HG03378 (cell line): ENCODE measurements around the gene ARHGAP24.

ENCODE experiments used
- ATAC-seq: cut with Tn5 transposase; IDR thresholded peaks from one replicate; pipeline ENCODE4 v1.9.1; 2021; ENCODE audit warnings: mild to moderate bottlenecking, moderate library complexity; ENCODE audit not compliant: unreplicated experiment

ARHGAP24 gene

DNA sequence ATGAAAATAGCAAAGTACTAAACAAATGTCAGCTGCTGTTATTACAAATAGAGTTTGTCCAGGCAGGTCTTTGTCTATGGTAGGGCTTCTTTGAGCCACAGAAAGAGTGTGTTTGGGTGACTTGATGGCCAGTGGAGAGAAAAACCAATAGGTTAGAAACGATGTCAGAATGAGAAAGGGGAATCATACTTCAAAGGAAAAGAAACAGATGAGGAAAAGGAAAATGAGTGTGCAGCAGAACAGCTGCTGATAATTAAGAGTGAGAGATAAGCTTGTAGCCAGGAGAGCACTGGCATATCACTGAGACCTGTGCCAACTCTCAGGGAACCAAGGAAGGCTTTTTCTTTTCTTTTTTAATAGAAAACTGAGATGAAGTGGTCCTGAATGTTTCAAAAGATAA, 257.2 kb downstream of the ARHGAP24 start:
- ATAC-seq: peak; percentile 55

DNA sequence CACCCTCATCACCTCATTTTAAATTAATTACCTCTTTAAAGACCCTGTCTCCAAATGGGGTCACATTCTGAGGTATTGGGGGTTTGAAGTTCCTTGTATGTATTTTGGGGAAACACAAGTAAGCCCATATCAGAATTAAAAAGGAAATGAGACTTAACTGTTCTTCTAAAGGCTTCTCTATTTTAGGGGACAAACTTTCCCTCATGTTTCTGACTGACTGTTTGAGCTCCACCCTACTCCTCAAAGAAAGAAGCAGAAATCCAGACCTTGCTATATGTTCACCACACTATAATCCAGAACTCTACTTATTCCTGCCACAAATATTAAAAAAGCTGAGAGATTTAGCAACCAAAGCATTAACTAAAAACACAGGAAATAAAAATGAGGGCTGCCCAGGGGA, 258.8 kb downstream of the ARHGAP24 start:
- ATAC-seq: no peak

DNA sequence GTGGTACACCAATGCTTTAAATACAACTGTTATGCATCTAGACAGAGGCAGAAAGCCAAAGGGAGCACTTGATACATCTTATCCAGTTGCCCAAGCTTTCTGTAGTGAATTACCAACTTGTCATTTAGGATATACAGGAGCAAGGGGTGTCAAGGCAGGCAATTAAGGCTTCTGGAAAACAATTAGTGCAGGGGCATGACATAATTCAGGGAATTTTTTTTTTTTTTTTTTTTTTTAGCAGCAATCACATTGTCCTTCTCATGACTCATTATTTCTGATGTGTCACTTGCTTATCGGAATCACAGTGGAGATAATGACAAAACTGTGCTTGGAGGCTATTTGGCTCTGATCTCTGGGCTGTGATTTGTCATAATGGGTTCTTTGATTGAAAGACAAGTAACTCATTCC, 259.5 kb downstream of the ARHGAP24 start:
- ATAC-seq: no peak

DNA sequence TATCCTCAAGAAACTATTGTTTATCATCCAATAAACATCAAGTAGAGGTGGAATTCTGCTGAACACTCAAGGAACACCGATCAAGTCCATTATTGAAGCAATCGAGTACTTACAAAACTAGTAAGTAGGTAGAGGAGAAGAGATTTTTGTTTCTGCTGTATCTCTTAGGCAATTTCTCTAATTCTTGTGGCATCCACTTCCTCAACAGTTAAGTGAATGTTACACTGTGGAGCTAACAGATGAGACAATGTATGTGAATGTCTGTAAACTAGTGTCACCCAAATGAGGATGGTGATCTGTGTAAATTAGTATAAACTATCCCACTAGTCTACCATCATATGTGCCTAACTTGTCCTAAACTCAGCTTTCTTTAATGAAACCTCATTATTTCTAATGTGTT, 261.6 kb downstream of the ARHGAP24 start:
- ATAC-seq: no peak

DNA sequence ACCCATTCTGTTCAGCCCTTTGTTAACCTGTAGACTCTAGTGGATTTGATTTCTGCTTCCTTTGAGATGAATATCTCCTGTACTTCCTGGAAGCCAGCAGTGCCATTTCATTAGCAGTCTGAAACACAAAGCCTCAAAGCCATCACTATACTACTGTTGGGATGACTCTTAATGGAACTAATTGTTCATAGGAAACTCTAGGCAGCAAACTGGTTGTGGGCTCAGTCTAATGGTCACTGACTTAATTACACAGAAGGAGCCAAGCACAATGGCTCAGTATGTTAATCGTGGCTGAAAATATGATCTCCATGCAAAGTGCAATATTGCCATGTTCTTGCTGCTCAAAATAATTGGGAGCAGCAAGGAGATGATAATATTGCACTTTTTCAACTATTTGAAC, 262.3 kb downstream of the ARHGAP24 start:
- ATAC-seq: no peak

DNA sequence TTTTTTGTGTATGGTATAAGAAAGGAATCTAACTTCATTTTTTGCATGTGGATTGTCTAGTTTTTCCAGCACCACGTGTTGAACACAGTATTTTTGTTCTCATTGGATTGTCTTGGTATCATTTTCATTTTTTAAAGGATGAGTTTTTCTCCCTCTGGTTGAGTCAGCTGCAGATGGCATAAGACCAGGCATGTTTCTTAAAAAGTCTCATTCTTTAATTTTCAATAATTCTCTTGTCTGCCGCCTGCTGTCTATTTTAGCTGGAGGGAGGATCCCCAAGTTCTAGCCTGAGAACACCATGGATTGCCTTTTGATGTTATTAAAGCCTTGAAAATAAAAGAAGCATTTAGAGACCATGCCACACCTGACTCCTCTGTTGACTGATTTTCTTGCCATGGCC, 263.8 kb downstream of the ARHGAP24 start:
- no peak for ATAC-seq

DNA sequence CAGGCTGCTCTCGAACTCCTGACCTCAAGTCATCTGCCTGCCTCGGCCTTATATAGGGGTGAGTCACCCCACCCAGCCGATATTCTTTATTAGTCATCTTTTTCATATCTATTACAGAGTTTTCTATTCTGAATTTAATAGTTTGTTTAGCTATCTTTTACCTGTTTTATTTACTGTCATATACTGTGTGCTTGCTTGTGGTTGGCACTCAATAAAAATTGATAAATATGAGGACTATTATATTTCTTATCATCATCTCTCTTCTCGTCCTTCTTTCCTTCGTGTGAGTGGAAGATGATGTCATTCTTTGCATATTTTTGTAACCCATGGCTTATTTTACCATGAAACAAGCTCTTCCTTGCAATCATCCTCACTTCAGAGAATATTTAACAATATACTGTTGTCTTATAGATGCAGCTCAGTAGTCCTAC, 265.5 kb downstream of the ARHGAP24 start:
- ATAC-seq: no peak

DNA sequence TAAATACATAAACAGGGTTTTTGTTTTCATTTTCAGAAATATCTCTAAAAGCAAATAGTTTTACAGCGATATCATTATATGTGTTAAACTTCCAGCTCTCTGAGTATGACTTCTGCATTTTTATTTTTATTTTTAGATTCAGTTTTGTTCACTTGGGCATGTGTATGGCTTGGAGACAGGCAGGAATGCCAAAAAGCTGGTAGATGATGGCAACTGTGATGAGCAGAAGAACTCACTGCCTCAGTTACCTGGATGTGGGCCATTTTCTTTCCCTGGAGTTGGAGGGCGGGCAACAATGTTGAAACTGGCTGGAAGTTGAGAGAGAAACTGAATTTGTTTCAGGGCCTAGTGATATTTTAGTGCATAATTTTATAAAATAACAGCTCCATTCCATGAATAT, 266.4 kb downstream of the ARHGAP24 start:
- no peak for ATAC-seq

DNA sequence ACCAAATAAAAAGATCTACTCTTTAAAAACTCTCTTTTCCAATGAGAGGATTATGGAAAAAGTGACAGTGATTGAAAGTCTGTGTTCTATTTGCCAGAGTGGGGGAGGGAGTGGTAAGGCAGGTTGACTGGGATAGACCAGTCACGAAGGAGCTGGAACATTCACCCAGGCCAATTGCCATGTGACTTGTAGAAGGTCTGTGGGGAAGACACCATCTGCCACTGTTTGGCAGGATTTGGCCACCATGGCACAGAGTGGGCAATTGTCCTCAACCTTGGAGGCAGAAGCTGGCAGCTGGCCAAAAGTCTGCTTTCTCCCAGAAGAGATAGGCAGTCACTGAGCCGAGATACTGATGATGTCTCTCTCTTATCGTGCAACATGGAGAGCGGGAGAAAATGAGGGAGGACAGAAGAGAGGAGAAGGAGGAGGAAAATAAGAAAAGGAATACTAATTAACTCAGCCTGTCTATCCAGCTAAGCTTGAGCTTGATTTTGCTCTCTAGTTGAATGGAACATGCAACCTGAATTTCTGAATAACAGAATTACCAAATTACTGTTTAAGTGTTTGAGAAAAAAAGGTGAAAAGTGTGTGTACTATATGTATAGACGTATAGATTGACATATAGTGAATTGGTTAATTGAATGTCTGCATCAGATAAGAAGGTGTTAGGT, 267.1 kb downstream of the ARHGAP24 start:
- no peak for ATAC-seq

DNA sequence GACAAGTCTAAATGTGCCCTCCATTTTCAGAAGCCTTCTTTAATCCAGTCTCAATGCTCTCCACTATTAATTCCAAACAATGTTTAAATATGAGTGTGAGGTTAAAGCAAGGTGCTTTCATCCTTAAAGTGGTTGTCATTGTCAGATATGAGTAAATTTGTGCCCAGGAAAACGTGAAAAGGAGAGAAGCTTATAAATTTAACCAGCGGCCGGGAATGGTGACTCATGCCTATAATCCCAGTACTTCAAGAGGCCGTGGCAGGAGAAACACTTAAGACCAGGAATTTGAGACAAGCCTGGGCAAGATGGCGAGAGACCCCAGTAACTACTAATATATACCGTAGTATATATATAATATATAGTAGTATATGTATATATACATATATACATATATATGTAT, 270.0 kb downstream of the ARHGAP24 start:
- ATAC-seq: no peak

DNA sequence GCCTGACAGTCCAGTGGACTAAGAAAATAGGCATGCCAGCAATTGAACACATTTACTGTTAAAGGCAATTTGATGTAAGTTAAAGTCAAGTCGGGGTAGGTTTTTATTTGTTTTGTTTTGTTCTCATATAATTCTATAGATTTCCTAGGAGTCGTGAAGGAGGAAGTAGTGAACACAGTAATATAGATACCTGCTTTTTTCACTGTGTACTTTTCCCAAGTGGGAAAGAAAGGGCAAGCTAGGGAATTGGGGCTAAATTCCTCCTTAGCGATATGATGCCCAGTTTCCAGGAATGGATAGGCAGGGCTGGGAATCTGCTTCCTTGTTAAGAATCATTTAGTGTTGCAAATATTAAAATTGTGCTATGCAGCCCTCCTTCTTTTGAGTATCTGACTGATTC, 271.0 kb downstream of the ARHGAP24 start:
- no peak for ATAC-seq

DNA sequence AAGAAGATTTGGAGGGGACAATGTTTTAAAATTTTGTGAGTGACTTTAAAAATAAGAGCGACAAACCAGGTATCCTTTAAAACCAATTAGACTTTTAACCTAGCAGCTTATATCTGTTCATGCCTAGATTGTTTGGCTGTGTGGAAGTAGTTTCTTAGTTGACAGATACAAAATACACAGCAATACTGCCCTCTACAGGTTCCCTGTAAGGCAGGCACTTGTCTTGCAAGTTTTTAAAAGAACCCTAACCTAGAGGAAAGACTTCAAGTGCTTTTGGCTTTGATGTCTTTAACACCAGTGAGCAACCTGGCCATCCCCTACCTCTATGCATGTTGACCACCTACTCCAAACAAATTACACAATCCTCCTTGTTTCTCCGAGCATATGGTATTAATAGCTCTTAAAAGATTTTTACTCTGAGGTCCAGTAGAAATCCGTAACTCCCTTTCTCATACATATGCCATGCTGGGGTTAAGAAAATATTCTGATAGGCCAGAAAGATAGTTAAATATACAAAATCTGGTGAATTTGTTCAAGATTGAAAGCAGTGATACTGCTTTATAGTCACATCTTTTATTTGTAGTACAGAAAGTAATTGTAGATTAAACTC, 273.0 kb downstream of the ARHGAP24 start:
- peak; percentile 77 for ATAC-seq

DNA sequence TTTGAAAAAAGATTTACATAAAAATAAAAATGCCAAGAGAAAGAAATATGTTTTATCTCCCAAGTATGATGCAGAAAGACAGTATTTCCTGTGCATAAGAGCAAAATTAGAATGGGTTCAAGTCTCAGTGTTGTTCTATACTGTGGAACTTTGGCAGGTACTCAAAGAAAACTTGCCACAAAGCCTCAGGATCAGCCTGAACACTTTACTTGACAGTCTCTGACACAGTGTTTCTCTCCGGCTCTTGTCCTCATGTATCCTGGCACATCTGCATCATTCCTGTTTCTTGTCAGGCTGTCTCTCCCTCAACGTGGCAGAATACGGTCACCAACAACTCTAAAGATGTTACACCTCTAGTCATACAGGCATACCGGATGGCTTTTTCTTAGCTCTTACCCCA, 273.7 kb downstream of the ARHGAP24 start:
- no peak for ATAC-seq

DNA sequence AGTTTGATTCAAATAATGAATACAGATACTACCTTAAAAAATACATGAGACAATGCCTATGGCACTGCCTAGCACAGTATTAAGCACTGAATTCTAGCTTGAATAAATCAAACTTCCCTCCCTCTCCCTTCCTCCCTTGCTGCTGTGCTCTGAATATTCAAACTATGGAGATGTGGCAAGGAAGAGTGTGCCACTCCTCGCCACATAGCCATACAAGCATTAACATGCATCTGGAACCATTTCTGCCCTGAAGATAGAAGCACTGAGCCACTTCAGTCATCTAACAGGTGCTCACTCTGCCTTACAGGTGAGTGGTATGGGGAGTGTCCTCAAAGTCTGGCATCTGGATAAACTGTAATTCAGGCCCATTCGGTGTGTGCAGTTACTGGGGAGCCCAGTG, 276.9 kb downstream of the ARHGAP24 start:
- no peak for ATAC-seq

DNA sequence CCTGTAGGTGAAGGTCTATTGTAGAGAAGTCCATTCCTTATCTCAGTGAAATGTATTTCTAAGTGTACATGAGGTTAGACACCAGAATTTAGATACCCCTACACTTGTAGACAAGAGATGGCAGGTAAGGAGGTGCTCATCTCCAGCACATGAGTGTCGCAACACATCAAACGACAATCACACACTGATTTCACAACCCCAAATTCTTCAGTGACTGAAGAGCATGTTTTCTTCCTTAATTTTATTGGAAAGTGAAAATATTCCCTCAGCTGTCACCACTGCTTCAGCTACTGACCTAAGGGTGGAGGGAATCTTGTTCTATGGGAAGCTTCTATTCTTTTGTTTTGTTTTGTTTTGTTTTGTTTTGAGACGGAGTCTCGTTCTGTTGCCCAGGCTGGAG, 280.3 kb downstream of the ARHGAP24 start:
- ATAC-seq: no peak

DNA sequence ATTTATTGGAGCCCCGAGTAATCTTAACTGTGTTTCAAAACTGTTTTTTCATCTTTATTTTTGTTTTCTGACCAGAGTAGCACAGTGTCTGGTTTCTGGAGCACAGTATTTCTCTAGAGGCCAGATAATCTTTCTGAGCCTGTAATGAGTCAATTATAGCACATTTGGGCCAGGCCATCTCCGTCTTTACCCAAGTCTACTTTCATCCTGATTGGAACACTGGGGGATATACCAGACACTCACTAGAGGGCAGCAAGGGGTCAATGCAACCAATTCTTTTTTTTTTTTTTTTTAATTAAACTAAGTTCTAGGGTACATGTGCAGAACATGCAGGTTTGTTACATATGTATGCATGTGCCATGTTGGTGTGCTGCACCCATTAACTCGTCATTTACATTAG, 282.0 kb downstream of the ARHGAP24 start:
- no peak for ATAC-seq

DNA sequence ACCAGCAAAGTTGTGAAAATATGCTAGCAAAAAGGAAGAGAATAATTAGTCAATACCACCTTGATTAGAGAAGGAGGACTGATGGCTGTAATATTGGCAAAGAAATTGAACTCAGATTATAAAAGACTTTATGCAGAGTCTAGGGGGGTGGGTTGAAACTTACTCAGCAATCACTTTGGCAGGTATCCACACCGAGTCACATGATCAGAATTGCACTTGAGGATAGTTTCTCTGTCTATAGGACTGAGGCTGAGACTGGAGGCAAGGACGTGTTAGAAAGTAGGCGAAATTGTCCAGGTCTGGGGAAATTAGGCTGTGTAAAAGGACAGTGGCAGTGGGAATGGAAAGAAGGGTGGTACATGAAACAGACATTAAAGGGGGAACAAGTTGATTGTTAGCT, 284.4 kb downstream of the ARHGAP24 start:
- ATAC-seq: no peak

DNA sequence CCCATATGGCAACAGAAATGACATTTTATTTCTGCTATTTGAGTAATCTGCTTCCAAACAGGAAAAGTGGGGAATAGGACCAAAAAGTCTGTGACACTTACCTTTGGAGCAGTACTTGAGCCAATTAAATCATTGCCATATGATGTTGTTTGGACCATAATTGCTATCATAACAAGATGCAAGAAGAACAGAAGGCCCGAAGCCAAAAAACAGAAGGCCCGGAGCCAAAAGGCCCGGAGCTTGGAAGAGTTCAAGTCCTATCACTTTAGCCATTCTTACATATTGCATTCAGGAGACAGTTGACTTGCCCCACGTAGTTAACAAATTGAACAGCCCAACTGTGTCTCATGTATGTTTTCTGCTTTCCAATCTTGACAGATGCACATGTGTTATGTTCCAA, 285.6 kb downstream of the ARHGAP24 start:
- no peak for ATAC-seq

DNA sequence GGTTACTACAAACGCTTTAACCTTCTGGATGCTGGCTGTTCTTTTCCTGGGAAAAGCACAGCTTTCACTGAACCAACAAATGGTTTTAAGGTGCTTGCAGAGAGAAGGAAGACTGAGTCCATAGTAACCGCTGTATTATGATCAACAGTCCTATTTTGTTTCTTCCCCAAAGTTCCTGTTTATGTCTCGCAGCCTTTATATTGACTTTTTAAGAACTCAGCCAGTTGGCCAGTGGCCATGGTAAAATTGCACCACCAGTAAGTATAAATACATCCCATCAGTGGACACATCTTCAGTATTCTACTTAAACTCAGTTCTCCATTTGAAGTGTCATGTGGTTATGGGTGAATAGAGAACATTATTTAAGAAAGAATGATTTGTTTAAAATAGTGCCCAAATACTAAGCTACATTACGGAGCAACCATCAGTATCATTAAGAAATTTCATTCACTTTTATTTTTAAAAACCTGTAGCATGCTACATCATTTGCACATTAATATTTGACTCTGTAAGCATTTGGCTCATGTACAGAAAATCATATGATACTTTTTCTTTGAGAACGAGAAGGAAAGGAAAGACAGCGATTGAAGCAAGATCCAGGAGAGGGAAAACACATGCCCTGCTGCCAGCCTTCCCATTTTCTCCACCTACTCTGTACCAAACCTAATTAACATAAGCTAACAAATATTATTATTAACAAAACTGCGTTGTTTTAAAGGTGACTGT, 287.0 kb downstream of the ARHGAP24 start:
- no peak for ATAC-seq

DNA sequence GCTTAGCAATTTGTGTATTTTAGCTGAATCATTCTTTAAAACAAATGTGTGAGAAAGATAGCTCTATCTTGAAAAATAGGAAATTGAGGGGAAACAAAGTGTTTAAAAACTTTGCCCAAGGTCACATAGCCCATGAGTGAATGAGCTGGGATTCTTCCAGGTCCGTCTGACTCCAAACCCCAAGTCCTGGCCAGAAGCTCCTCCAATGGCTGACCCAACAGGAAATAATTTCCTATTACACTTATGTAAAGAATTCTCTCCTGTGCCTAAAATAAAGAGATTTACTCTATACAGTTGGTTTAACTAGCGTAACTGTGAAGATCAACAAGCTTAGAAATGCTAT, 287.6 kb downstream of the ARHGAP24 start:
- ATAC-seq: no peak

DNA sequence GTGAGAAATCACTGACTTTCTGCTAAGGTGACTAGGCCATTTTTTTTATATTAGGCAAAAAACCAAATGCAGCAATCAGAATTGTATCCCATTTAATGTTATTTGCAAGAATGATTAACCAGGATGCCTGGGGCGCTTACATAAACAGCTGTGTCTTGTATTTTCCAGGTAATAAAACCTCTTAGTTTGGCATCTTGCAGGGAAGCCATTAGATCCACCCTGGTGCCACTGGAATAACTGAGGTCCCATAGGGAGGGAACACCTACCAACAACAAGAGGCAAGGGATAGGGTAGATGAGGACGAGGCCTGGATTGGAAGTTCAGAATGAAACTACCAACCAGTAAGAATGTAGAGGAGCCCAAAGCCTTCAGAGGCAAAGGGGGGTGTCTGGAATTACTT, 288.3 kb downstream of the ARHGAP24 start:
- ATAC-seq: no peak

DNA sequence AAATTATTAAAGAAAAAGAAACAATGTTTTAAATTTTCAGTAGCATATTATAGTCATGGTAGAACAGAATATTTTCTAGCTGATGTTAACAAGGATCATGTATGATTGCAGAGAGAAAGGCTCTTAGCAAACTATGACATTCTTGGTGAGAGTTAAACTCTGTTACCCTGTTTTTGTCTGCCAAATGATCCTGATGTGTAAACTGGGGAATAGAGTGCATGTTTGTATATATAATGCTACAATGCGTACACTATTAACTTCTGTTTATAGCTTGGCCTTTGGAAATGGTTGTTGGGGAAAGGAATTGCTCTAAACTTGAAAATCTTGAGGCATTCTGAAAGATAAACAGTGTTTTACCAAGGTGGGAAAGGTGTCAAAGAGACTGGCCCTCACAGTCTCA, 292.7 kb downstream of the ARHGAP24 start:
- no peak for ATAC-seq
